Measurements from ENCODE around the gene ACSL3.

The ACSL3 gene

DNA sequence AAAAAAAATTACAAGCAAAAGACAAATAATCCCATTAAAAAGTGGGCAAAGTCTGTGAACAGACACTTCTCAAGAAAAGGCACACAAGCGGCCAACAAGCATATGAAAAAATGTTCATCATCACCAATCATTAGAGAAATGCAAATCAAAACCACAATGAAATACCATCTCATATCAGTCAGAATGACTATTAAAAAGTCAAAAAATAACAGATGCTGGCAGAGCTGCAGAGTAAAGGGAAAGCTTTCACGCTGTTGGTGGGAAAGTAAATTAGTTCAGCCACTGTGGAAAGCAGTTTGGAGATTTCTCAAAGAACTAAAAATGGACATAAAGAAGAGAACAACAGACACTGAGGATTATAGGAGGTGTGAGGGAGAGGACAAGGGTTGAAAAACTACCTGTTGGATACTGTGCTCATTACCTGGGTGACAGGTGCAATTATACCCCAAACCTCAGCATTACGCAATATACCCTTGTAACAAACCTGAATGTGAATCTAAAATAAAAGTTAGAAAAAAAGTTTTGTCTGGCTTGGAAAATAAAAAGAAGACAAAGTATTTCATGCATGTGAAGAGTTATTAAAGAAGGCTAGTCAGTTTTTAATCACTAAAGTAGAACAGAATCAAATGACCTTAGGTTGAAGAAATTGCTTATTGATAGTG lies 8.7 kb upstream of the ACSL3 start:
- Histone ChIP-seq H3K18ac (ENCODE audit: low read length) (no peak overlapping the region), H3K79me1 (ENCODE audit: low read length) (no peaks in the 10 kb centered on the region), H4K91ac (ENCODE audit: low read depth, low read length) (no peak overlapping the region), H3K4me3 (ENCODE audit: low read depth, low read length) (no peak overlapping the region), H2AK5ac (ENCODE audit: low read length) (no peak overlapping the region), H4K12ac (ENCODE audit: low read depth, low read length) (no peak overlapping the region), H3K27ac (ENCODE audit: low read depth, low read length) (no peak overlapping the region), H3K4ac (ENCODE audit: low read depth, low read length) (no peak overlapping the region), H3K4me1 (ENCODE audit: control insufficient read depth in 1 of 2, insufficient read depth in 2 of 2, low read length in 2 of 2) (no peaks in the 10 kb centered on the region), H3K23ac (ENCODE audit: low read length) (no peak overlapping the region), H3K14ac (ENCODE audit: low read length) (no peak overlapping the region), H2BK12ac (ENCODE audit: low read length) (no peak overlapping the region), H3K4me2 (ENCODE audit: low read length) (no peak overlapping the region), H3K27me3 (ENCODE audit: insufficient read depth, low read length) (no peaks in the 10 kb centered on the region), H2BK5ac (ENCODE audit: low read depth, low read length, poor library complexity) (no peak overlapping the region), H3K79me2 (ENCODE audit: control insufficient read depth, insufficient read depth, low read length, poor library complexity) (no peaks in the 10 kb centered on the region), H2BK120ac (ENCODE audit: insufficient read depth, low read length, poor library complexity) (no peak overlapping the region), H3K9ac (ENCODE audit: low read length) (no peak overlapping the region), H4K8ac (ENCODE audit: low read depth, low read length) (no peak overlapping the region), H2AFZ (ENCODE audit: insufficient read depth, low read length, poor library complexity) (no peak overlapping the region), H3K36me3 (ENCODE audit: control insufficient read depth in 1 of 2, insufficient read depth in 2 of 2, low read length in 2 of 2) (no peaks in the 10 kb centered on the region), H3K9me3 (ENCODE audit: insufficient read depth, low read depth, low read length) (no peaks in the 10 kb centered on the region)
- WGBS (ENCODE audit: extremely low coverage, insufficient coverage, insufficient read length) = no CpG with 5 or more reads among the region's 3 CpGs
- DNase-seq = no peak

DNA sequence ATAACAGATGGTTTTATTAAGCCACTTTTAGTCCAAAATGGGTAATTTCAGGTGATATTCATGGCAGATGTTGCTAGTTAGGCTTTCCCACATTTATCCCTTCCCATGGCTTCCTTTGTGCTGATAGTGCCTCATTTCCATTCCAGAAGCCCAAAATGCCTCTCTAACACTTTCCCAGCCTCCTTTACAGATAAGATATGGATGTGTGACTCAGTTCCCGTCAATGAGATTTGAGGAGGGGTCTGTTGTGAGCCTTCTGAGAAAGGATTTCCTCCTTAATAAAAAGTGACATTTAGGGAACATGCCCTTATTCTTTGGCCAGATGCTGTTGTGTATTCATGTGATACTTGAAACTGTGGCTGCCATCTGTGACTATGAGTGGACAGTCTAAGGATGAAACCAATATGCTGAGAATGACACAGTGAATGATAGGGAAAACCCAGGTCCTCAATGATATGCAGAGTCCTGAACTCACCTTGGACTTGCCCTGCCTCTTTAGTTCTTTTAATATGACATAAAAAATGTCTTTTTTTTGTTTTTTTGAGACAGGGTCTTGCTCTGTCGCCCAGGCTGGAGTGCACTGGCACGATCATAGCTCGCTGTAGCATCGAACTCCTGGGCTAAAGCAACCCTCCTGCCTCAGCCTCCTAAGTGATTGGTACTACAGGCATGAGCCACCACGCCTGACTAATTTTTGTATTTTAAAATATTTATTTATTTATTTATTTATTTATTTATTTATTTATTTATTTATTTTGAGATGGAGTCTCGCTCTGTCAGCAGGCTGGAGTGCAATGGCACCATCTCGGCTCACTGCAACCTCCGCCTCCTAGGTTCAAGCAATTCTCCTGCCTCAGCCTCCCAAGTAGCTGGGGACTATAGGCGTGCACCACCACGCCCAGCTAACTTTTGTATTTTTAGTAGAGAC lies 5.8 kb upstream of the ACSL3 start:
- Histone ChIP-seq H3K4me3 (ENCODE audit: low read depth, low read length) (no peak overlapping the region), H3K4me2 (ENCODE audit: low read length) (no peak overlapping the region), H3K36me3 (ENCODE audit: control insufficient read depth in 1 of 2, insufficient read depth in 2 of 2, low read length in 2 of 2) (no peaks in the 10 kb centered on the region), H2BK12ac (ENCODE audit: low read length) (no peak overlapping the region), H3K27ac (ENCODE audit: low read depth, low read length) (no peak overlapping the region), H3K79me1 (ENCODE audit: low read length) (no peaks in the 10 kb centered on the region), H3K27me3 (ENCODE audit: insufficient read depth, low read length) (no peaks in the 10 kb centered on the region), H2AK5ac (ENCODE audit: low read length) (no peak overlapping the region), H3K18ac (ENCODE audit: low read length) (no peak overlapping the region), H3K9me3 (ENCODE audit: insufficient read depth, low read depth, low read length) (no peaks in the 10 kb centered on the region), H2BK5ac (ENCODE audit: low read depth, low read length, poor library complexity) (no peak overlapping the region), H3K9ac (ENCODE audit: low read length) (no peak overlapping the region), H4K8ac (ENCODE audit: low read depth, low read length) (no peak overlapping the region), H3K23ac (ENCODE audit: low read length) (no peak overlapping the region), H3K14ac (ENCODE audit: low read length) (no peak overlapping the region), H4K91ac (ENCODE audit: low read depth, low read length) (no peak overlapping the region), H2AFZ (ENCODE audit: insufficient read depth, low read length, poor library complexity) (no peak overlapping the region), H3K4ac (ENCODE audit: low read depth, low read length) (no peak overlapping the region), H3K4me1 (ENCODE audit: control insufficient read depth in 1 of 2, insufficient read depth in 2 of 2, low read length in 2 of 2) (peaks cover 0 to 2% of the 10 kb centered on the region in 2 experiments), H2BK120ac (ENCODE audit: insufficient read depth, low read length, poor library complexity) (no peak overlapping the region), H4K12ac (ENCODE audit: low read depth, low read length) (no peak overlapping the region), H3K79me2 (ENCODE audit: control insufficient read depth, insufficient read depth, low read length, poor library complexity) (no peaks in the 10 kb centered on the region)
- DNase-seq = no peak
- WGBS (ENCODE audit: extremely low coverage, insufficient coverage, insufficient read length) = no CpG with 5 or more reads among the region's 11 CpGs

DNA sequence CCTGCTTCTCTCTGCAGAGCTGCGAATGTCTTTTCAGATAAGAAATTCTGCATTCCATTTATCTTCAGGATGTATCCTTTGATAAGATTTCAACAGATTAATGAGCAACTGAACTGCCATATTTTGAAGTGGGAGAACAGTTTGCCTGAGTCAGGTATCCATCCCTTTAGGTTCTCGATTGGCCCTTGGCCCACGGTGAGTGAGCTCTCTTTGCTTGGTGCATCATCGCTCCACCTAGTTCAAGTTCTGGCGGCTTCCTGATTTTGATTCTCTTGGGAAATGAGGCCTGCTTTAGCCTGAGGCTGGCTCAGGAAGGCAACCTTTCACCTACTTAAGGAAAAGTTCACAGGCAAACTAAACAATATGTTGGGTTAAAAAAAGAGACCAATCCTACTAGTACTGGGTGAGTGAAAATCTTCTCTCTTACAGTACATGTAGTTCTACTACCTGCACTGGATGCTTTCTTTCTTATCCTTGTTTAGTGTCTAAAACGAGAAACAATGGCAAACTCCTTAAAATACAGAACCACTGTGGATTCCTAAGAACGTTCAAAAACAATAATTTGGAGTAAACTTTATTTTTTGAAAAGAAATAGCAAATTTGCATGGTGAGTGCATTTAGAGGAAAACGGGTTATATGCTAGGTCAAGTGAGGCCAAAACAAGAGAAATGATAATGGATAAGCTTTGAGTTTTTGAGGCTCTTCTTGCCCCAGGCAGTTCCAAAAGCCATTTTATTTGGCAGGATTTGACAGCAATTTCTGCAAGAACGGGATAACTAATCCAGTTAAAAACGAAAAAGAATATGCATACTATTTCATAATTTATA lies 837 bp upstream of the ACSL3 start:
- no peak overlapping the region for H4K8ac ChIP-seq (ENCODE audit: low read depth, low read length)
- WGBS (ENCODE audit: extremely low coverage, insufficient coverage, insufficient read length) = no CpG with 5 or more reads among the region's 10 CpGs
- no peak overlapping the region for H2BK120ac ChIP-seq (ENCODE audit: insufficient read depth, low read length, poor library complexity)
- H3K18ac ChIP-seq (ENCODE audit: low read length) = no peak overlapping the region
- H3K4me1 ChIP-seq (ENCODE audit: control insufficient read depth in 1 of 2, insufficient read depth in 2 of 2, low read length in 2 of 2) = peaks cover 5 to 10% of the 10 kb centered on the region in 2 experiments
- no peak overlapping the region for H3K4me3 ChIP-seq (ENCODE audit: low read depth, low read length)
- H2AK5ac ChIP-seq (ENCODE audit: low read length) = no peak overlapping the region
- H2BK12ac ChIP-seq (ENCODE audit: low read length) = no peak overlapping the region
- H3K9me3 ChIP-seq (ENCODE audit: insufficient read depth, low read depth, low read length) = peaks cover 2% of the 10 kb centered on the region
- peaks cover 9% of the 10 kb centered on the region for H3K79me1 ChIP-seq (ENCODE audit: low read length)
- no peak overlapping the region for H3K14ac ChIP-seq (ENCODE audit: low read length)
- H3K4me2 ChIP-seq (ENCODE audit: low read length) = peak overlapping the region; percentile 50
- no peaks in the 10 kb centered on the region for H3K27me3 ChIP-seq (ENCODE audit: insufficient read depth, low read length)
- H3K9ac ChIP-seq (ENCODE audit: low read length) = no peak overlapping the region
- H3K79me2 ChIP-seq (ENCODE audit: control insufficient read depth, insufficient read depth, low read length, poor library complexity) = peaks cover 12% of the 10 kb centered on the region
- H3K27ac ChIP-seq (ENCODE audit: low read depth, low read length) = peak overlapping the region; percentile 37
- peak; percentile 73 to 77 for DNase-seq
- H2BK5ac ChIP-seq (ENCODE audit: low read depth, low read length, poor library complexity) = no peak overlapping the region
- no peak overlapping the region for H4K12ac ChIP-seq (ENCODE audit: low read depth, low read length)
- no peak overlapping the region for H2AFZ ChIP-seq (ENCODE audit: insufficient read depth, low read length, poor library complexity)
- H4K91ac ChIP-seq (ENCODE audit: low read depth, low read length) = no peak overlapping the region
- H3K23ac ChIP-seq (ENCODE audit: low read length) = no peak overlapping the region
- no peak overlapping the region for H3K4ac ChIP-seq (ENCODE audit: low read depth, low read length)
- no peaks in the 10 kb centered on the region for H3K36me3 ChIP-seq (ENCODE audit: control insufficient read depth in 1 of 2, insufficient read depth in 2 of 2, low read length in 2 of 2)

DNA sequence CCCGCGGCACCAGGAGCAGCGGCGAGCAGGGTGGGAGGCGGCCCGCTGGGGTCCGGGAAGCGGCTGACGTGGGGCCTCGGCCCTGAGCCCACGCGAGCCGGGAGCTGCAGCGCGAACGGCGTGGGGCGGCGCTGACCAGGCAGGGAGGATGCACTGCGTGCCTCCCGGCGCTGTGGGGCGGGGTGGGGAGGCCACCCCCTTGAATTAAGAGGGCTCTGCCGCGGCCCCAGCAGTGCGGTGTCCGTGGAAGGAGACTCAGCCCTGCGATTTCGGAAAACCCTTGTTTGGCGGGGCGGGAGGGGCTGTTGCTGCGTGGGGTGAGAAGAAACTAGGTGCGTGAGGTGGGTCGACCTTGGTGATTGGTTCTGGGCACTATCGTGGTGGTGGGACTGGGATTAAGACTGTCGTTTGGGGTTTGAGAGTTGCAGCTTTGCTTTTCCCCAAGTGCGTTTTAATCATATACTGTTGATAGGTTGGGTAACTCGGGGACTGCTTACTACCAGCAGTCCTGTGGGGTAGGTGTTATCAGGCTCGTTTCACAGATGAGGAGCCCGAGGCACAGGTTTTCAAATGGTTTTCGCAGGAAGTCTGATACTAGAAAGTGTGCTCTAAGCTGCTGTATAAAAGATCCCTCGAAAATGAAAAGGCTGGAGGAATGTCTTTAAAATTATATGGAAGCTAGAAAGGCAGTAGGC lies 722 bp downstream of the ACSL3 start:
- peak overlapping the region; percentile 92 for H2AFZ ChIP-seq (ENCODE audit: insufficient read depth, low read length, poor library complexity)
- peak overlapping the region; percentile 94 for H4K8ac ChIP-seq (ENCODE audit: low read depth, low read length)
- peak overlapping the region; percentile 99 for H3K9ac ChIP-seq (ENCODE audit: low read length)
- H2BK12ac ChIP-seq (ENCODE audit: low read length) = peak overlapping the region; percentile 82
- no peak overlapping the region for H3K23ac ChIP-seq (ENCODE audit: low read length)
- H3K36me3 ChIP-seq (ENCODE audit: control insufficient read depth in 1 of 2, insufficient read depth in 2 of 2, low read length in 2 of 2) = no peaks in the 10 kb centered on the region
- H3K79me1 ChIP-seq (ENCODE audit: low read length) = peaks cover 9% of the 10 kb centered on the region
- H3K27ac ChIP-seq (ENCODE audit: low read depth, low read length) = peak overlapping the region; percentile 93
- H3K27me3 ChIP-seq (ENCODE audit: insufficient read depth, low read length) = no peaks in the 10 kb centered on the region
- H2BK5ac ChIP-seq (ENCODE audit: low read depth, low read length, poor library complexity) = peak overlapping the region; percentile 100
- H3K4ac ChIP-seq (ENCODE audit: low read depth, low read length) = peak overlapping the region; percentile 98
- H4K12ac ChIP-seq (ENCODE audit: low read depth, low read length) = peak overlapping the region; percentile 88
- peaks cover 17% of the 10 kb centered on the region for H3K79me2 ChIP-seq (ENCODE audit: control insufficient read depth, insufficient read depth, low read length, poor library complexity)
- WGBS (ENCODE audit: extremely low coverage, insufficient coverage, insufficient read length) = no CpG with 5 or more reads among the region's 42 CpGs
- H3K4me3 ChIP-seq (ENCODE audit: low read depth, low read length) = peak overlapping the region; percentile 98
- H2AK5ac ChIP-seq (ENCODE audit: low read length) = peak overlapping the region; percentile 97
- peaks cover 5 to 15% of the 10 kb centered on the region in 2 experiments for H3K4me1 ChIP-seq (ENCODE audit: control insufficient read depth in 1 of 2, insufficient read depth in 2 of 2, low read length in 2 of 2)
- peak overlapping the region; percentile 99 for H2BK120ac ChIP-seq (ENCODE audit: insufficient read depth, low read length, poor library complexity)
- peak in 1 of 2 donors; percentile 57 for DNase-seq
- H4K91ac ChIP-seq (ENCODE audit: low read depth, low read length) = peak overlapping the region; percentile 97
- peaks cover 2% of the 10 kb centered on the region for H3K9me3 ChIP-seq (ENCODE audit: insufficient read depth, low read depth, low read length)
- peak overlapping the region; percentile 100 for H3K18ac ChIP-seq (ENCODE audit: low read length)
- H3K14ac ChIP-seq (ENCODE audit: low read length) = peak overlapping the region; percentile 100
- peak overlapping the region; percentile 86 for H3K4me2 ChIP-seq (ENCODE audit: low read length)

Measured in trophoblast cell (in vitro differentiated cells and primary cell).